ENCODE measurements around the gene BNC2.

GRCh38 chr9:16368237-16369087 is 502.0 kb downstream of the BNC2 start:
- TF ChIP-seq GATA2 (IDR thresholded peaks at IDR 0.05; ENCODE audit: low read depth, low read length) (no peak), GATA3 (IDR thresholded peaks at IDR 0.05; ENCODE audit: low read depth, low read length) (no peak)
